ENCODE results near the gene PURB.
"Not testable (repeated sequence)": the region's sequence is repeated elsewhere in the genome, so short reads cannot be mapped to it uniquely, and the experiment has no call there.

PURB gene

GRCh38 chr7:44872787-44873186 lies 12.5 kb downstream of the PURB start:
- Histone ChIP-seq H2BK12ac (ENCODE audit: low read length in 2 of 2) (no peak overlapping the region), H3K4me1 (ENCODE audit: control insufficient read depth, insufficient read depth, low read depth, low read length) (peaks cover 1% of the 10 kb centered on the region), H3K23ac (ENCODE audit: low read length in 2 of 2) (no peak overlapping the region), H3K27me3 (ENCODE audit: control insufficient read depth in 1 of 2, insufficient read depth in 1 of 2, low read length in 2 of 2) (no peaks in the 10 kb centered on the region), H2AK5ac (ENCODE audit: low read length, severe bottlenecking) (no peak overlapping the region), H2AFZ (ENCODE audit: low read depth, low read length) (no peak overlapping the region), H4K91ac (ENCODE audit: low read length) (no peak overlapping the region), H3K27ac (ENCODE audit: low read length, poor library complexity, severe bottlenecking) (no peak overlapping the region), H2BK120ac (ENCODE audit: low read depth, low read length) (no peak overlapping the region), H3K14ac (ENCODE audit: low read length in 2 of 2) (no peak overlapping the region), H3K4me2 (ENCODE audit: low read length, poor library complexity, severe bottlenecking) (no peak overlapping the region), H2BK5ac (ENCODE audit: low read depth, low read length, poor library complexity, severe bottlenecking) (no peak overlapping the region), H3K18ac (ENCODE audit: low read depth in 1 of 2, low read length in 2 of 2) (no peak overlapping the region), H3K36me3 (ENCODE audit: control insufficient read depth in 1 of 2, insufficient read depth in 2 of 2, low read depth in 1 of 2, low read length in 2 of 2) (peaks cover 0 to 1% of the 10 kb centered on the region in 2 experiments), H3K4me3 (ENCODE audit: insufficient read depth in 1 of 2, low read depth in 1 of 2, low read length in 2 of 2) (no peak overlapping the region), H3K9me3 (ENCODE audit: control insufficient read depth, low read length) (no peaks in the 10 kb centered on the region), H2BK15ac (ENCODE audit: low read depth, poor library complexity, severe bottlenecking) (no peak overlapping the region), H3K4ac (ENCODE audit: low read depth in 1 of 2, low read length in 2 of 2) (no peak overlapping the region), H3K9ac (ENCODE audit: low read length) (no peak overlapping the region), H4K8ac (ENCODE audit: low read length) (no peak overlapping the region), H3K79me1 (replicated peaks; ENCODE audit: low read length, poor library complexity, severe bottlenecking) (no peaks in the 10 kb centered on the region)
- no peak for DNase-seq
- 100% methylated on average over 1 of the region's 1 CpG for WGBS

GRCh38 chr7:44871918-44872317 lies 13.4 kb downstream of the PURB start:
- H3K14ac ChIP-seq (ENCODE audit: low read length in 2 of 2); H2AFZ ChIP-seq (ENCODE audit: low read depth, low read length); H3K9ac ChIP-seq (ENCODE audit: low read length); H3K27ac ChIP-seq (ENCODE audit: low read length, poor library complexity, severe bottlenecking); DNase-seq; H2AK5ac ChIP-seq (ENCODE audit: low read length, severe bottlenecking); H3K23ac ChIP-seq (ENCODE audit: low read length in 2 of 2); H3K4ac ChIP-seq (ENCODE audit: low read depth in 1 of 2, low read length in 2 of 2); H4K8ac ChIP-seq (ENCODE audit: low read length); H2BK120ac ChIP-seq (ENCODE audit: low read depth, low read length); H3K27me3 ChIP-seq (ENCODE audit: control insufficient read depth in 1 of 2, insufficient read depth in 1 of 2, low read length in 2 of 2); H3K79me1 ChIP-seq (replicated peaks; ENCODE audit: low read length, poor library complexity, severe bottlenecking); H2BK5ac ChIP-seq (ENCODE audit: low read depth, low read length, poor library complexity, severe bottlenecking); H3K4me1 ChIP-seq (ENCODE audit: control insufficient read depth, insufficient read depth, low read depth, low read length); H3K4me3 ChIP-seq (ENCODE audit: insufficient read depth in 1 of 2, low read depth in 1 of 2, low read length in 2 of 2); H4K91ac ChIP-seq (ENCODE audit: low read length); H3K18ac ChIP-seq (ENCODE audit: low read depth in 1 of 2, low read length in 2 of 2); H3K9me3 ChIP-seq (ENCODE audit: control insufficient read depth, low read length); H2BK12ac ChIP-seq (ENCODE audit: low read length in 2 of 2); H3K4me2 ChIP-seq (ENCODE audit: low read length, poor library complexity, severe bottlenecking); H3K36me3 ChIP-seq (ENCODE audit: control insufficient read depth in 1 of 2, insufficient read depth in 2 of 2, low read depth in 1 of 2, low read length in 2 of 2); H2BK15ac ChIP-seq (ENCODE audit: low read depth, poor library complexity, severe bottlenecking): not testable (repeated sequence)
- WGBS, result 96% methylated on average over 20 of the region's 23 CpGs

GRCh38 chr7:44870780-44871179 lies 14.6 kb downstream of the PURB start:
- H3K14ac ChIP-seq (ENCODE audit: low read length in 2 of 2); H2AFZ ChIP-seq (ENCODE audit: low read depth, low read length); H3K79me1 ChIP-seq (replicated peaks; ENCODE audit: low read length, poor library complexity, severe bottlenecking); H4K8ac ChIP-seq (ENCODE audit: low read length); H4K91ac ChIP-seq (ENCODE audit: low read length); H3K4me1 ChIP-seq (ENCODE audit: control insufficient read depth, insufficient read depth, low read depth, low read length); H3K27ac ChIP-seq (ENCODE audit: low read length, poor library complexity, severe bottlenecking); H3K18ac ChIP-seq (ENCODE audit: low read depth in 1 of 2, low read length in 2 of 2); DNase-seq; H3K36me3 ChIP-seq (ENCODE audit: control insufficient read depth in 1 of 2, insufficient read depth in 2 of 2, low read depth in 1 of 2, low read length in 2 of 2); H3K27me3 ChIP-seq (ENCODE audit: control insufficient read depth in 1 of 2, insufficient read depth in 1 of 2, low read length in 2 of 2); H3K4me3 ChIP-seq (ENCODE audit: insufficient read depth in 1 of 2, low read depth in 1 of 2, low read length in 2 of 2); H3K9ac ChIP-seq (ENCODE audit: low read length); H2BK12ac ChIP-seq (ENCODE audit: low read length in 2 of 2); H3K23ac ChIP-seq (ENCODE audit: low read length in 2 of 2); H2BK120ac ChIP-seq (ENCODE audit: low read depth, low read length); H3K4ac ChIP-seq (ENCODE audit: low read depth in 1 of 2, low read length in 2 of 2); H2BK5ac ChIP-seq (ENCODE audit: low read depth, low read length, poor library complexity, severe bottlenecking); H3K9me3 ChIP-seq (ENCODE audit: control insufficient read depth, low read length); H2BK15ac ChIP-seq (ENCODE audit: low read depth, poor library complexity, severe bottlenecking); H2AK5ac ChIP-seq (ENCODE audit: low read length, severe bottlenecking); H3K4me2 ChIP-seq (ENCODE audit: low read length, poor library complexity, severe bottlenecking): not testable (repeated sequence)
- 88% methylated on average over 25 of the region's 29 CpGs for WGBS

- not testable (repeated sequence) for H3K27ac ChIP-seq (ENCODE audit: low read length, poor library complexity, severe bottlenecking); H4K8ac ChIP-seq (ENCODE audit: low read length); DNase-seq; H3K4ac ChIP-seq (ENCODE audit: low read depth in 1 of 2, low read length in 2 of 2); H2AK5ac ChIP-seq (ENCODE audit: low read length, severe bottlenecking); H2BK15ac ChIP-seq (ENCODE audit: low read depth, poor library complexity, severe bottlenecking); H3K14ac ChIP-seq (ENCODE audit: low read length in 2 of 2); H3K4me3 ChIP-seq (ENCODE audit: insufficient read depth in 1 of 2, low read depth in 1 of 2, low read length in 2 of 2); H4K91ac ChIP-seq (ENCODE audit: low read length); H2BK5ac ChIP-seq (ENCODE audit: low read depth, low read length, poor library complexity, severe bottlenecking); H3K9ac ChIP-seq (ENCODE audit: low read length); H3K4me2 ChIP-seq (ENCODE audit: low read length, poor library complexity, severe bottlenecking); H3K23ac ChIP-seq (ENCODE audit: low read length in 2 of 2); H2BK12ac ChIP-seq (ENCODE audit: low read length in 2 of 2); H3K4me1 ChIP-seq (ENCODE audit: control insufficient read depth, insufficient read depth, low read depth, low read length); H3K36me3 ChIP-seq (ENCODE audit: control insufficient read depth in 1 of 2, insufficient read depth in 2 of 2, low read depth in 1 of 2, low read length in 2 of 2); H3K79me1 ChIP-seq (replicated peaks; ENCODE audit: low read length, poor library complexity, severe bottlenecking); H2AFZ ChIP-seq (ENCODE audit: low read depth, low read length); H3K9me3 ChIP-seq (ENCODE audit: control insufficient read depth, low read length); H3K18ac ChIP-seq (ENCODE audit: low read depth in 1 of 2, low read length in 2 of 2); H3K27me3 ChIP-seq (ENCODE audit: control insufficient read depth in 1 of 2, insufficient read depth in 1 of 2, low read length in 2 of 2); H2BK120ac ChIP-seq (ENCODE audit: low read depth, low read length)
- 53% methylated on average over 1 of the region's 3 CpGs for WGBS
These were observed 15.0 kb downstream of the PURB start for GRCh38 chr7:44870336-44870735.

All from mesenchymal stem cell (in vitro differentiated cells and primary cell).